Adrenal gland (tissue), 12 donors: ENCODE measurements around the gene MAX. TPM values are rescaled to one million over a fixed set of nuclear protein-coding genes. Genes with fewer than 3 reads are reported as not detected.

Experiments
- DNase-seq, 7 donors: peaks; one replicate each; pipeline ENCODE4 v3.0.0-alpha.2; 2019 to 2020
- H3K27ac ChIP-seq, 5 donors: fragments of 200-600 bp; sonication (generic) in 4 of 5; 1 replicate in 3 of 5; 2 replicates in 2 of 5; pipeline versions ENCODE4 v1.5.1 to v1.8.0; 2016 to 2020; ENCODE audit warnings: mild to moderate bottlenecking in 1 of 5
- H3K27me3 ChIP-seq: fragments of 200-600 bp; 2 replicates; pipeline ENCODE4 v1.8.0; 2021
- H3K36me3 ChIP-seq, 2 donors: fragments of 200-600 bp; replicated peaks in 1 of 2; 1 replicate in 1 of 2; 2 replicates in 1 of 2; pipeline versions ENCODE4 v1.5.1 to v1.8.0; 2018 to 2022
- H3K4me1 ChIP-seq, 2 donors: fragments of 200-600 bp; replicated peaks in 1 of 2; 1 replicate in 1 of 2; 2 replicates in 1 of 2; pipeline versions ENCODE4 v1.5.1 to v1.8.0; 2018 to 2021
- H3K4me3 ChIP-seq, 4 donors: fragments of 200-600 bp; sonication (generic) in 3 of 4; one replicate each; pipeline ENCODE4 v1.5.1; 2016 to 2018
- H3K9me3 ChIP-seq, 3 donors: fragments of 200-600 bp; sonication (generic) in 1 of 3; replicated peaks in 1 of 3; 1 replicate in 2 of 3; 2 replicates in 1 of 3; pipeline versions ENCODE4 v1.5.1 to v1.8.0; 2016 to 2021
- CTCF ChIP-seq, 6 experiments: fragments of 450-650 bp in 4 of 6; fragments of 200-600 bp in 2 of 6; sonication (generic) in 1 of 6; IDR thresholded peaks; 1 replicate in 5 of 6; 2 replicates in 1 of 6; pipeline versions ENCODE4 v1.5.1 to v1.8.0; 2016 to 2021; ENCODE audit warnings: antibody characterized with exemption in 6 of 6, mild to moderate bottlenecking in 2 of 6, moderate library complexity in 1 of 6
- POLR2A ChIP-seq, 2 donors: fragments of 450-650 bp; IDR thresholded peaks; one replicate each; pipeline ENCODE4 v1.6.1; 2017; ENCODE audit warnings: antibody characterized with exemption in 2 of 2, mild to moderate bottlenecking in 2 of 2, moderate library complexity in 1 of 2
- WGBS, 4 donors: extraction: QIAGEN DNeasy Blood & Tissue Kit in 2 of 4; methylation state at CpG; one replicate each; pipeline versions ENCODE4 v1.1.5 to v1.1.7; 2013 to 2017; 5-methylcytosine and 5-hydroxymethylcytosine counted together
- intact Hi-C, 2 donors: fragments of 100-400 bp; cut with DNase I; formaldehyde crosslinking; loops; one replicate each; pipeline versions ENCODE4 v1.14.1 to v1.15.0; 2022 to 2023
- polyA plus RNA-seq, 3 donors: library from polyadenylated mRNA; stranded (reverse); fragments of 200-250 nt in 2 of 3; fragments of 350-450 nt in 1 of 3; fragmentation: Illumina TruSeq in 1 of 3; extraction: RNeasy Lipid Tissue Mini Kit (QIAGEN cat#74804) in 1 of 3; gene quantifications; one replicate each; pipeline ENCODE4 v1.2.3, GENCODE V29; 2013 to 2014
- total RNA-seq, 9 donors: library from RNA; depleted of rRNA in 4 of 9; stranded (reverse); fragments of >200 nt in 4 of 9; fragments of 120-200 nt in 1 of 9; fragmentation: NEBNext Ultra II Directional in 1 of 9; extraction: Animal tissue kit (Norgen Biotek cat#: 25700) in 1 of 9; gene quantifications; one replicate each; pipeline versions ENCODE4 v1.1.0 to v1.2.4, GENCODE V29; 2013 to 2023
- donor health status: healthy with polysubstance abuse.
- donor health status: Bipolar disorder and iron deficiency.
- donor health status: DM: yes; HTN: yes; CAD: no.
- donor health status: DM: no; HTN: no; CAD: no.
- donor health status: DM: no; HTN: no; CAD: no.
- donor health status: DM: yes; HTN: yes; CAD: no.

The MAX gene
- total and polyA plus RNA-seq, 12 donors, result 31.5 to 114 (median 55.2) TPM

- H3K27ac ChIP-seq, result peak overlapping the region in 1 of 5 donors; percentile 2
- H3K27me3 ChIP-seq, result no peaks in the 10 kb centered on the region
- no peaks in the 10 kb centered on the region for H3K9me3 ChIP-seq
- no peak overlapping the region for H3K4me3 ChIP-seq
- intact Hi-C loops, result no loop called here
- H3K36me3 ChIP-seq, result peaks cover 0 to 24% of the 10 kb centered on the region in 2 donors
- no peak for DNase-seq
- 67 to 92% (median 80%) methylated on average over 1 of the region's 1 CpG for WGBS, 4 donors
- TF ChIP-seq CTCF (IDR thresholded peaks at IDR 0.05), result no peak
- no peak for TF ChIP-seq POLR2A (IDR thresholded peaks at IDR 0.05)
- H3K4me1 ChIP-seq, result peaks cover 13 to 31% of the 10 kb centered on the region in 2 donors
Measured at GRCh38 chr14:65072937-65073336, 29.4 kb downstream of the MAX start.

- intact Hi-C loops, result no loop called here
- Histone ChIP-seq H3K27ac (no peak overlapping the region), H3K4me3 (no peak overlapping the region), H3K9me3 (no peaks in the 10 kb centered on the region), H3K36me3 (peaks cover 0 to 17% of the 10 kb centered on the region in 2 donors), H3K27me3 (no peaks in the 10 kb centered on the region), H3K4me1 (peaks cover 13 to 31% of the 10 kb centered on the region in 2 donors)
- no peak for TF ChIP-seq CTCF (IDR thresholded peaks at IDR 0.05)
- no peak for TF ChIP-seq POLR2A (IDR thresholded peaks at IDR 0.05)
- DNase-seq, result no peak
- WGBS, 4 donors, result 82 to 87% (median 86%) methylated on average over 6 of the region's 6 CpGs
Measured at GRCh38 chr14:65072256-65072655, 30.1 kb downstream of the MAX start.

- Histone ChIP-seq H3K27ac (no peak overlapping the region), H3K9me3 (no peaks in the 10 kb centered on the region), H3K4me3 (no peak overlapping the region), H3K4me1 (peaks cover 13 to 31% of the 10 kb centered on the region in 2 donors), H3K27me3 (no peaks in the 10 kb centered on the region), H3K36me3 (peaks cover 0 to 10% of the 10 kb centered on the region in 2 donors)
- no peak for DNase-seq
- TF ChIP-seq POLR2A (IDR thresholded peaks at IDR 0.05) (no peak), CTCF (IDR thresholded peaks at IDR 0.05) (no peak)
- intact Hi-C loops, result no loop called here
- 79 to 82% (median 81%) methylated on average over 3 of the region's 3 CpGs for WGBS, 4 donors
Measured at GRCh38 chr14:65071544-65071943, 30.8 kb downstream of the MAX start.

DNA sequence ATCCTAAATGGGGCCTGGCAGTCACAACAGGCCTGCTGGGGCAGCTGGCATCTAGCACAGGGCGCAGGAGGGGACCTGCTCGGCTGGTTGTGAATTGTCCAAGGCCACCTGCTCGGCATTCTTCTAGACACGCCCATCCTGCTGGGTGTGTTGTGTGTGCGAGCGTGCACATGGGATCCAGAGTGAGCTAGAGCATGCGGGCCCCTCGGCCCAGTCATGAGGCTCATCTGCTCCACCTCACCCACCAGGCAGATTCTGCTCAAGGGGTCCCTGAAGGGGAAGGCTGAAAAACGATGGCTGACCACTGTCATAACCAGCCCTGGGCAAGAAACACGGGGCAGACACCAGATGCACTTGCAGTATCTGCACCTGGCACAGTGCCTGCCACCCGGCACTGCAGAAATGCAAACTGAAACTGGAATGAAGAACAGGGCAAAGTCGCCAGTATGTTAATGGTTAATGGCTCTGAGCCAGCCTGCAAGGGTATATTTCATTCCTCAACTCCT, 31.8 kb downstream of the MAX start:
- Histone ChIP-seq H3K27ac (peak overlapping the region in 1 of 5 donors; percentile 8), H3K4me1 (peaks cover 13 to 31% of the 10 kb centered on the region in 2 donors), H3K4me3 (no peak overlapping the region), H3K36me3 (peaks cover 0 to 10% of the 10 kb centered on the region in 2 donors), H3K9me3 (no peaks in the 10 kb centered on the region), H3K27me3 (no peaks in the 10 kb centered on the region)
- 36 to 64% (median 41%) methylated on average over 9 to 12 of the region's 12 CpGs for WGBS, 4 donors
- intact Hi-C loops, result no loop called here
- TF ChIP-seq CTCF (IDR thresholded peaks at IDR 0.05) (no peak), POLR2A (IDR thresholded peaks at IDR 0.05) (no peak)
- DNase-seq, result peak in 6 of 7 donors; percentile 34 to 83 (median 64)
